Measurements from ENCODE around the gene MEF2B.
A peak's percentile ranks its signal among the peaks of the same experiment; 100 is the strongest.

The MEF2B gene

GRCh38 chr19:19170053-19170872 is at the start of gene MEF2B:
TSS of gene MEF2B (minus strand) at chr19:19170263. CDS start at chr19:19150735, 19,528 bp downstream.
- H3F3A ChIP-seq (ENCODE audit: insufficient read depth, low read length) = no peaks in the 10 kb centered on the region

GRCh38 chr19:19218911-19219310 is 48.8 kb upstream of the MEF2B start:
- Histone ChIP-seq H3K9me2 (ENCODE audit: low read depth, low read length) (no peaks in the 10 kb centered on the region), H3K4me1 (ENCODE audit: insufficient read depth, low read length, severe bottlenecking) (no peaks in the 10 kb centered on the region), H3K79me2 (ENCODE audit: insufficient read depth, low read length) (no peaks in the 10 kb centered on the region), H3K27ac (ENCODE audit: low read depth, low read length, poor library complexity, severe bottlenecking) (no peak overlapping the region), H3K4me3 (ENCODE audit: low read depth, low read length, poor library complexity, severe bottlenecking) (no peak overlapping the region), H4K20me1 (ENCODE audit: insufficient read depth, low read length) (no peaks in the 10 kb centered on the region), H3K27me3 (ENCODE audit: insufficient read depth, low read length) (peaks cover 7% of the 10 kb centered on the region; the same call in 1 of the 2 replicates), H3K4me2 (ENCODE audit: low read length) (no peak overlapping the region), H2AFZ (ENCODE audit: low read length) (no peak overlapping the region), H3K9ac (ENCODE audit: low read length) (no peak overlapping the region), H3K9me3 (ENCODE audit: low read length) (no peaks in the 10 kb centered on the region), H3F3A (ENCODE audit: insufficient read depth, low read length) (no peaks in the 10 kb centered on the region), H3K36me3 (ENCODE audit: insufficient read depth, low read length) (no peaks in the 10 kb centered on the region)
- TF ChIP-seq CTCF (IDR thresholded peaks at IDR 0.05; ENCODE audit: low read length) (no peak), EZH2 (IDR thresholded peaks at IDR 0.05; ENCODE audit: borderline replicate concordance, low read length) (no peak)

More at GRCh38 chr19:19170053-19170872, at the start of gene MEF2B:
- Histone ChIP-seq H3K9me3 (ENCODE audit: low read length) (no peaks in the 10 kb centered on the region), H3K4me3 (ENCODE audit: low read depth, low read length, poor library complexity, severe bottlenecking) (peak within 1 kb of the TSS; percentile 93), H2AFZ (ENCODE audit: low read length) (no peak within 1 kb of the TSS), H3K9me2 (ENCODE audit: low read depth, low read length) (no peaks in the 10 kb centered on the region), H3K27me3 (ENCODE audit: insufficient read depth, low read length) (no peaks in the 10 kb centered on the region), H3K4me2 (ENCODE audit: low read length) (peak within 1 kb of the TSS; percentile 95), H3K9ac (ENCODE audit: low read length) (peak within 1 kb of the TSS; percentile 96), H3K79me2 (ENCODE audit: insufficient read depth, low read length) (peaks cover 16% of the 10 kb centered on the region), H3K27ac (ENCODE audit: low read depth, low read length, poor library complexity, severe bottlenecking) (peak within 1 kb of the TSS; percentile 97), H4K20me1 (ENCODE audit: insufficient read depth, low read length) (no peaks in the 10 kb centered on the region), H3K36me3 (ENCODE audit: insufficient read depth, low read length) (peaks cover 15% of the 10 kb centered on the region; the same call in 1 of the 2 replicates), H3K4me1 (ENCODE audit: insufficient read depth, low read length, severe bottlenecking) (peaks cover 72% of the 10 kb centered on the region)
- TF ChIP-seq EZH2 (IDR thresholded peaks at IDR 0.05; ENCODE audit: borderline replicate concordance, low read length) (no peak), CTCF (IDR thresholded peaks at IDR 0.05; ENCODE audit: low read length) (no peak)

GRCh38 chr19:19217099-19217498 is 47.0 kb upstream of the MEF2B start:
- Histone ChIP-seq H3K27me3 (ENCODE audit: insufficient read depth, low read length) (peaks cover 4% of the 10 kb centered on the region; the same call in 1 of the 2 replicates), H3K27ac (ENCODE audit: low read depth, low read length, poor library complexity, severe bottlenecking) (no peak overlapping the region), H3K36me3 (ENCODE audit: insufficient read depth, low read length) (no peaks in the 10 kb centered on the region), H3K9ac (ENCODE audit: low read length) (no peak overlapping the region), H3K9me3 (ENCODE audit: low read length) (no peaks in the 10 kb centered on the region), H3K4me3 (ENCODE audit: low read depth, low read length, poor library complexity, severe bottlenecking) (no peak overlapping the region), H3F3A (ENCODE audit: insufficient read depth, low read length) (no peaks in the 10 kb centered on the region), H4K20me1 (ENCODE audit: insufficient read depth, low read length) (no peaks in the 10 kb centered on the region), H3K4me2 (ENCODE audit: low read length) (no peak overlapping the region), H2AFZ (ENCODE audit: low read length) (no peak overlapping the region), H3K79me2 (ENCODE audit: insufficient read depth, low read length) (no peaks in the 10 kb centered on the region), H3K4me1 (ENCODE audit: insufficient read depth, low read length, severe bottlenecking) (no peaks in the 10 kb centered on the region), H3K9me2 (ENCODE audit: low read depth, low read length) (no peaks in the 10 kb centered on the region)
- TF ChIP-seq CTCF (IDR thresholded peaks at IDR 0.05; ENCODE audit: low read length) (peak; percentile 11; the same call in 1 of the 2 replicates), EZH2 (IDR thresholded peaks at IDR 0.05; ENCODE audit: borderline replicate concordance, low read length) (no peak)

All from OCI-LY1 (cell line).